Measurements from ENCODE around the gene HPCA.

The HPCA gene

DNA sequence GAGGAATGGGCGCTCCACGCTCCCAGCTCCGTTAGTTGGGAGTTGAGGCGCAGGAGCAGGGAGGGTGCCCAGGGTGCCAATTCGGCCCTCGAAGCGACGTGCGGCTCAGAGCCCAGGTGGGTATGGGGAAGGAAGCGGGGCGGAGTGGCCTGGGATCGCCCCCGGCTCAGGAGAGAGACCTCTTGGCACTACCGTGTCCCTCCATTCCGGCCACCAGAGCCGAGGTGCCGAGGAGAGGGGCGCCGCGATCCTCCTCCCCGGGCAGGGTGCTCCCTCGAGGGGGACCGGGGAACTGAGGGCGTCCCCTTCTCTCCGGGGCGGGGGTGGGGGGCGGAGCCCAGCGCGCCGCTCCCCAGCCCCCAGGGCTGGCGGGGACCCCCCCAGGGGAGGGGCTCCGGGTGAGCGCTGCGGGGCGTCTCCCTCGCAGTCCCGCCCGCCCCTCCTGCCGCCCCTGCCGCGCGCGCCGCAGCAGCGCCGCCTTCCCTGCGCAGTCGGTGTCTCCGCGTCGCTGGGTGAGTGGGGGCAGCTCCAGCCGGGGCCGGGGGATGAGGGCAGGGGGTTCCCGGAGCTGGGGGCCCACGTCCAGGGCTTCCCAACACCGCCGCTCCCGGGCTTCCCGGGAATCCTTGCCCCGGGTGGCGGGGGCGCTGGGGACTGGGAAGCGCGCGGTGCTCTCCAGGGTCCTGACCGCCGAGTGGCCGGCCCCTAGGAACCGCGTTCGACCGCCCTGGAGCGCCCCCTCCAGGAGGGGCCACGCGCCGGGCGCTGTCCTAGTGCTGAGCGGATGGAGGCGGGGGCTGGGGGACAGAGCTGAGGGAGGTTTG, at the start of gene HPCA:
HPCA (plus strand) TSS at position 488 of the 824 bp plus-strand sequence. CDS start 2,408 bp downstream, outside the sequence.
- no peak for DNase-seq

DNA sequence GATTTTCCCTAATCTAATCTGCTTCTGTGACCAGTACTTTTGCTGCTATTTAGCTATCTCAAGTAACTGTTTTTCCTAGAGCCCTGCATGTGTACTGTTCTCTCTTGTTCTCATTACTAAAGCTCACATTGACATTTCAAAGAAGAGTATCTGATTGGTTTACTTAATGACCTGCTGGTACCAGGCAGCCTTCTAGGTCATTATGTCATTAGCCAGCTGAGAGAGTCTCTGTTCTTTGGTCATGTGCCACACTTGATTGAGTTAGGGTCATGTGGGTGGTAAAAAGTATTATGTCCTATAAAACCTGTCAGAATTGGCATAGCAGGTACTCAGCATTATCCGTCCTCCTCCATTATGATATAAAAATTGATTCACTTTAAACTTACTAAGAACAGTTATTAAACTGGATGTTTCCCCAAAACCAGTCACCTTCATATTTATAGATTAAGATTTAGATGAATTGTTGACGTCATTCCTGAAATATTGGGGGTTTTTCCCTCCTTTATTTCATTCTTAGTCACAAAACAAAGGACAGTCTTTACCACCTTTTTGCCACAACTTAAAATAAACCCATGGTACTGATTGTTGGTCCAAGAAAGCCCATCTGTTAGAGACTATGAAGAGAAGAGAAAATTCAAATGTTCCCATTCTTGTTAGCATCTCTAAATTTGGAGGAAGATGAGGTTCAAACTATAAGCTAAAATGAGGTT, 37.8 kb upstream of the HPCA start:
- no peak for DNase-seq

- DNase-seq: no peak
Measured at GRCh38 chr1:32855861-32856617, 30.3 kb upstream of the HPCA start.

GRCh38 chr1:32858136-32858535, 28.2 kb upstream of the HPCA start:
- no peak for DNase-seq

- no peak for DNase-seq
Measured at GRCh38 chr1:32858791-32859190, 27.5 kb upstream of the HPCA start.

GRCh38 chr1:32859915-32860314, 26.4 kb upstream of the HPCA start:
- no peak for DNase-seq

GRCh38 chr1:32860566-32860965, 25.7 kb upstream of the HPCA start:
- DNase-seq: no peak

GRCh38 chr1:32861904-32862695, 24.2 kb upstream of the HPCA start:
- no peak for DNase-seq

DNA sequence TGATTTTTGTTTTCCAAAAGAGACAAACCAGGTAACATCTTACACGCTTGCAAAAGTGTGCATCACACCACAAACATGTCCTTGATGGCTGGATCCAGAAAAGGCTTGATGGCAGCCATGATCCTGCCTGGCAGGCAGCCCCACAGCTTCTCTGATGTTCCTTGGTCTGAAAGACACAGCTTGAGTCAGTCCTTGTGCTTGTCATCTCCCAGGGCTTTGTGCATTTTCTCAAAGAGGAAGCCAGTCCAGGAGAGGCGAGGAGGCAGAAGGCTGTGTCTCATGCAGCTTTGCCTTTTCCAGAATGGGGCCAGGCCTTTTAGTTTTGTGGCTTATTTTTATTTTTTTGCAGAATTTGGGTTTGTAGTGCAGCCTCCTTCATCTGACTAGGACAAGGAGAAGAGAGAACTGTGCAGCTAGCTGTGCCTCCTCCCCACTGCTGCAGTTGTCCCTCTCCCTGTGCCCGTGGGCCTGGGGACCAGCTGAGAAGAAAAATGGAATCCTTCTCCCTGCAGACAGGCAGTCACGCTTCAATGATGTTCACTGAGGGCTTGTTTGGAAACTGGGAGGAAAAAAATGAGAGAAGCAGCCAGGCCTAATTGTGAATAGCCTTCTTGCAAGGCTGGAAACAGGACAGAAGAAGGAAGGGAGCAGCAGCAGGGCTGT, 22.9 kb upstream of the HPCA start:
- no peak for DNase-seq

DNA sequence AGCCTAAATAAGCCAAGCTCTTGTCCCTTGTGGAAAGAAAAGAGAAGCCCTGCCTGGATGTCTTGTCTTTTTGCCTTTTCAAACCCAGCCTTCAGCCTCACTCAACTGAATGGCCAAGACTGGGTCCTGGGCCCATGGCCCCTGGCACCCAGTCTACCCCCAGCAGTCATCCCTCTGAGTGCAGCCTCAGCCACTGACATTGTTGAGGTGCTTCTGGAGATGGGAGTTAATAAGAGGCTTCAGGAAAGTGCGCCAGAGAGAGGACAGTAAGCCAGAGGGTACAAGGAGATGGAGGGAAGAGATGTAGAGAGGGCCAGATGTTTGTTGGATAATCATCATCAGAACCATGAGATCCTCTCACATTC, 22.4 kb upstream of the HPCA start:
- DNase-seq: no peak

DNA sequence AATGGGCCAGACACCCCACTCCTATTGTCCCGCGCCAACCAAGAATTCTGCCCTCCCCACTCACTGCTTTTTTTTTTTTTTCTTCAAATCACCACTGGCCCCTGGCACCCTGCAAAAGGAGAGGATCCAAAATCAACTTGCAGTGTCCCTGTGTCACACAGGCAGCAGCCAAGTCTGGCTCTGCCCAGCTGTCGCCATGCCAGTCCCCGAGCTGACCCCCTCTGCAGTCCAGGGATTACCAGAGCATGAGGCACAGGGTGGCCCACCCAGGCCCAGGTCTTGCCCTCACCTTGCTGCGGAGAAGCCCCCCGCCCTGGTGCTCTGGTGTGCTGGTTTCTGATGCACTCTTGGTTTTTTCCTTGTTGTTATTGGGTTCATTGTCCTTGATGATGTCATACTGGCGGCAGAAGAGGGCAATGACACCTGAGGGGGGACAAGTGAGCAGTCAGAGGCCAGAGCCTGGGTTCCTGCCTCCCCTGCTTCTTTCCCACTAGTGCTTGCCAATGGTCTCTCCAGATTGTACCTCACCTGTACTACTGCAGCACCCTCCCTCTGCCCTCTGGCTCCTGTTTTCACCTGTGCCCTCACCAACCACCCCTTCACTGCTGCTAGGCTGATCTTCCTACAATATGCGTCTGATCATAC, 21.8 kb upstream of the HPCA start:
- DNase-seq: no peak

GRCh38 chr1:32865639-32866405, 20.5 kb upstream of the HPCA start:
- no peak for DNase-seq

DNA sequence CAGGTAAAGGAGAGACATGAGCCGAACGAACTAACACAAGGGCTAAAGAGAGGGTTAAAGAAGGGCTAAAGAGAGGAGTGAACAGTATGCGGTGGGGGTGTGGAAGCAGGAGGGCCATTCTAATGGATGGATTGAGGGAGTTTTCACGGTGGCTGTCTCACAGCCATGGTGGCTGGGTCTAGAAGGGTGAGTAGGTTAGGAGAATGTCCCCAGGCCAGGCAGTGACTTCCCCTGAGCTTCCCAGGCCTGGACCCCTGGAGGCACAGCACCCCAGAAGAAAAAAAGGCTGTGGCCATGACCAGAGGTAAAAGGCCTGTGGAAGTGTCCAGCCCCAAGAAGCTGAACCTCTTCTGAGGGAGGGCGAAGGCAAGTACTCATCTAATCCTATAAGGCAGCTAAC, 19.1 kb upstream of the HPCA start:
- DNase-seq: no peak

DNA sequence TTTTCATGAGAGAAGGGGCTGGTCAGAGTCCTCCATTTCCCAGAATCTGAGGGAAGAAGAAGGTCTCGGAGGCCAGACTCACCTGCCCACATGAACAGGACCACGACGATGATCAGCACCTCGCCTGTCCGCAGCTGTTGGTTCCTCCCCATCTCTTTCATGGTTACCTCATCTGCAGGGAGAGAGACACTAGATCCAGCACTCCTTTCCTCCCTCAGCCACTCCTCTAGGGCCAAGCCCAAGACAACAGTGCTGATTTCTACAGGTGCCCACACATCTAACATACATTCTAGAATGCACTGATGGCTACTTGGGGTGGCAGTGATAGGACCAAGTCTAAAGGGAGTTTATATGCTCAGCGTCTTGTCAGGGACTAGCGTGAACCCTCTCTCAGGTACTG, 18.6 kb upstream of the HPCA start:
- no peak for DNase-seq

DNA sequence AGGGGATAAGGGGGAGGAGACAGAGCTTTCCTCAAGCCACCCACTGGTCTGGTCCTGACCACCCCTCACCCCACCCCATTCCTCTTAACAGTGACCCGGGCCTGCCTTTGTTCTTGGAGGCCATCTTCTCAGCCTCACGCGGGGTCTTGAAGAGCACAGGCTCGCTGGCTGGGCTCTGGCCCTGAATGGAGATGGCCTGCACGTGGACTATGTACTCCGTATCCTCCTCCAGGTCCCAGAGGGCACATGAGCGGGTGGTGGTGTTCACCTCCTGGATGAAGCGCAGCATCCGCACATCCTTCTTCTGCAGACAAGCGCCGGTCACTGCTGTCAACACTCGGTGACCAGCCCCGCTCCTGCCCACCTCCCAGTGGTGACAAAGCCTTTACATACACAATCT, 18.2 kb upstream of the HPCA start:
- no peak for DNase-seq

- no peak for DNase-seq
Measured at GRCh38 chr1:32868806-32869455, 17.4 kb upstream of the HPCA start.

DNA sequence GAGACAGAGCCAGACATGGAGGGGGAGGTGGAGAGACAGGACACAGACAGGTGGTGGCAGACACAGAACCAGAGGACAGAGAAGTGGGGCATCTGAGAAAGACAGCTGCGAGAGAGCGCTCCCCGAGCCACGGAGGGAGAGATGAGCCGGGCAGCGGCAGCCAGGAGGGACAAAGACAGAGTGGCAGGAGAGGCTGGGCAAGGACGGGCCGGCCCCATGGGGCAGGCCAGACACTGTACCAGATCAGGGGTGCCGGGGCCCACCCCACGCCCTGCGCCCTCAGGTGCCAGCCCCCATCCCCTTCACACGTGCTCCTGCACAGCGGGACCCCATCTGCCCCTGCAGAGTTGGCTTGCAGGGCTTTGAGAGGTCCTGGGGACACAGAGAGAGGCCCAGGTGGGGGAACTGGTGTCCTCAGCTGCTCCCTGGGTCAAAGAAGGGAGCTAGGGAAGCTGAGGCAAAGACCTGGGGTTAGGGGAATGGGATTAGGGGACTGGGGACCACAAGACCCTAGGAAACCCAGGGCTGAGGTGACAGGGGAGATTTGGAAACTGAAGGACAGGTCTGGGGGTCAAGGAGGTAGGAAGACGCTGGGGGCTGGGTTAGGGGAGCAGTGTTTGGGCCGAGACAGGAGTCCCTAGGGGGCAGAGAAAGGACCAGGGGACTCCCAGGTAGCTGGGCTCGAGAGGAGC, 16.2 kb upstream of the HPCA start:
- DNase-seq: no peak

- DNase-seq: no peak
Measured at GRCh38 chr1:32870615-32871363, 15.5 kb upstream of the HPCA start, which contains the start of gene FNDC5. Gene FNDC5 (minus strand): TSS chr1:32870912.

Data from SIG-M5 (cell line).